Endodermal cell (in vitro differentiated cells): ENCODE data around the gene LCN1. TPM values are rescaled to one million over a fixed set of nuclear protein-coding genes. Genes with fewer than 3 reads are reported as not detected.

ENCODE experiments used
- DNase-seq: peaks from one replicate; pipeline ENCODE4 v3.0.0-alpha.2; 2017
- H3K27ac ChIP-seq: 2 replicates; pipeline ENCODE4 v1.5.1; 2013; ENCODE audit warnings: mild to moderate bottlenecking, low read depth, low read length, moderate library complexity
- H3K27me3 ChIP-seq: 2 replicates; pipeline ENCODE4 v1.6.1; 2013; ENCODE audit warnings: mild to moderate bottlenecking, low read length, moderate library complexity; ENCODE audit not compliant: insufficient read depth, control insufficient read depth, poor library complexity, severe bottlenecking
- H3K36me3 ChIP-seq: 2 replicates; pipeline ENCODE4 v1.7.0; 2013; ENCODE audit warnings: mild to moderate bottlenecking, low read length, moderate library complexity; ENCODE audit not compliant: control insufficient read depth, insufficient read depth
- H3K4me1 ChIP-seq: one replicate; pipeline ENCODE4 v1.7.0; 2013; ENCODE audit warnings: low read length; ENCODE audit not compliant: control insufficient read depth, insufficient read depth
- H3K4me3 ChIP-seq: 2 replicates; pipeline ENCODE4 v1.5.1; 2013; ENCODE audit warnings: mild to moderate bottlenecking, low read length, moderate library complexity
- H3K9ac ChIP-seq: 2 replicates; pipeline ENCODE4 v1.6.1; 2013; ENCODE audit warnings: mild to moderate bottlenecking, low read length, moderate library complexity; ENCODE audit not compliant: poor library complexity, severe bottlenecking; ENCODE audit errors: extremely low read depth
- H3K9me3 ChIP-seq: 2 replicates; pipeline ENCODE4 v1.6.1; 2013; ENCODE audit warnings: mild to moderate bottlenecking, low read length, moderate library complexity; ENCODE audit not compliant: control insufficient read depth
- H3K27ac Mint-ChIP-seq: 2 replicates; pipeline ENCODE4 v1.8.0; 2020; ENCODE audit warnings: mixed read lengths
- H3K27me3 Mint-ChIP-seq: 2 replicates; pipeline ENCODE4 v1.8.0; 2021; ENCODE audit warnings: mild to moderate bottlenecking, mixed read lengths; ENCODE audit not compliant: insufficient read depth
- H3K36me3 Mint-ChIP-seq: 2 replicates; pipeline ENCODE4 v1.8.0; 2020; ENCODE audit warnings: low read depth, mixed read lengths
- H3K4me1 Mint-ChIP-seq: 2 replicates; pipeline ENCODE4 v1.8.0; 2020; ENCODE audit warnings: mixed read lengths
- H3K4me3 Mint-ChIP-seq: 2 replicates; pipeline ENCODE4 v1.8.0; 2020; ENCODE audit warnings: mild to moderate bottlenecking, moderate library complexity, mixed read lengths
- H3K9me3 Mint-ChIP-seq: 2 replicates; pipeline ENCODE4 v1.8.0; 2020; ENCODE audit warnings: mild to moderate bottlenecking, mixed read lengths
- WGBS, 2 experiments: methylation state at CpG; one replicate each; pipeline versions ENCODE4 v1.1.5 to v1.1.7; 2013; ENCODE audit warnings: missing lambda C conversion rate in 2 of 2, mixed read lengths in 1 of 2; ENCODE audit not compliant: insufficient coverage in 1 of 2, insufficient read length in 1 of 2; 5-methylcytosine and 5-hydroxymethylcytosine counted together
- total RNA-seq, 2 donors: library from RNA; stranded (reverse); fragmentation: NEBNext Ultra II Directional in 1 of 2; extraction: Animal tissue kit (Norgen Biotek cat#: 25700) in 1 of 2; gene quantifications; 2 replicates in 1 of 2; 3 replicates in 1 of 2; pipeline ENCODE4 v1.2.1, GENCODE V29; 2021
- TF ChIP-seq, protein P1 (sequence below): fragments of 200-600 bp; sonication (generic); conservative IDR thresholded peaks from 2 replicates; pipeline ENCODE4 v1.5.0; 2021; ENCODE audit warnings: antibody characterized with exemption, mild to moderate bottlenecking

Gene LCN1
- total RNA-seq, 2 donors from 2014 or later: not detected

GRCh38 chr9:135514342-135515082 is 6.7 kb upstream of the LCN1 start:
- Histone ChIP-seq H3K4me3 (no peak overlapping the region), H3K27ac (no peak overlapping the region), H3K27me3 (no peaks in the 10 kb centered on the region), H3K36me3 (no peaks in the 10 kb centered on the region), H3K9me3 (no peaks in the 10 kb centered on the region), H3K4me1 (no peaks in the 10 kb centered on the region), H3K9ac (no peak overlapping the region)
- peak; percentile 22 for DNase-seq
- Mint-ChIP-seq H3K9me3 (peaks cover 3% of the 10 kb centered on the region), H3K4me1 (no peaks in the 10 kb centered on the region), H3K36me3 (no peaks in the 10 kb centered on the region), H3K27ac (no peak overlapping the region), H3K4me3 (no peak overlapping the region), H3K27me3 (no peaks in the 10 kb centered on the region)
- TF ChIP-seq, protein P1, sequence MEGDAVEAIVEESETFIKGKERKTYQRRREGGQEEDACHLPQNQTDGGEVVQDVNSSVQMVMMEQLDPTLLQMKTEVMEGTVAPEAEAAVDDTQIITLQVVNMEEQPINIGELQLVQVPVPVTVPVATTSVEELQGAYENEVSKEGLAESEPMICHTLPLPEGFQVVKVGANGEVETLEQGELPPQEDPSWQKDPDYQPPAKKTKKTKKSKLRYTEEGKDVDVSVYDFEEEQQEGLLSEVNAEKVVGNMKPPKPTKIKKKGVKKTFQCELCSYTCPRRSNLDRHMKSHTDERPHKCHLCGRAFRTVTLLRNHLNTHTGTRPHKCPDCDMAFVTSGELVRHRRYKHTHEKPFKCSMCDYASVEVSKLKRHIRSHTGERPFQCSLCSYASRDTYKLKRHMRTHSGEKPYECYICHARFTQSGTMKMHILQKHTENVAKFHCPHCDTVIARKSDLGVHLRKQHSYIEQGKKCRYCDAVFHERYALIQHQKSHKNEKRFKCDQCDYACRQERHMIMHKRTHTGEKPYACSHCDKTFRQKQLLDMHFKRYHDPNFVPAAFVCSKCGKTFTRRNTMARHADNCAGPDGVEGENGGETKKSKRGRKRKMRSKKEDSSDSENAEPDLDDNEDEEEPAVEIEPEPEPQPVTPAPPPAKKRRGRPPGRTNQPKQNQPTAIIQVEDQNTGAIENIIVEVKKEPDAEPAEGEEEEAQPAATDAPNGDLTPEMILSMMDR: no peak
- 87 to 91% methylated on average over 3 to 16 of the region's 17 CpGs for WGBS, 2 experiments

GRCh38 chr9:135515083-135515951 is 5.9 kb upstream of the LCN1 start:
- TF ChIP-seq, protein P1: no peak
- no peak overlapping the region for H3K27ac ChIP-seq
- H3K27me3 ChIP-seq: no peaks in the 10 kb centered on the region
- DNase-seq: peak; percentile 34
- H3K27me3 Mint-ChIP-seq: no peaks in the 10 kb centered on the region
- H3K4me1 Mint-ChIP-seq: no peaks in the 10 kb centered on the region
- H3K36me3 ChIP-seq: no peaks in the 10 kb centered on the region
- H3K4me3 Mint-ChIP-seq: no peak overlapping the region
- no peak overlapping the region for H3K9ac ChIP-seq
- 94% methylated on average over 20 to 31 of the region's 31 CpGs for WGBS, 2 experiments
- H3K36me3 Mint-ChIP-seq: no peaks in the 10 kb centered on the region
- no peak overlapping the region for H3K27ac Mint-ChIP-seq
- H3K4me1 ChIP-seq: no peaks in the 10 kb centered on the region
- no peaks in the 10 kb centered on the region for H3K9me3 ChIP-seq
- peaks cover 2% of the 10 kb centered on the region for H3K9me3 Mint-ChIP-seq
- no peak overlapping the region for H3K4me3 ChIP-seq

- Histone ChIP-seq H3K27ac (no peak overlapping the region), H3K9ac (no peak overlapping the region), H3K36me3 (no peaks in the 10 kb centered on the region), H3K4me1 (no peaks in the 10 kb centered on the region), H3K27me3 (no peaks in the 10 kb centered on the region), H3K4me3 (no peak overlapping the region), H3K9me3 (no peaks in the 10 kb centered on the region)
- Mint-ChIP-seq H3K36me3 (no peaks in the 10 kb centered on the region), H3K4me3 (no peak overlapping the region), H3K27ac (no peak overlapping the region), H3K4me1 (no peaks in the 10 kb centered on the region), H3K27me3 (no peaks in the 10 kb centered on the region), H3K9me3 (peaks cover 2% of the 10 kb centered on the region)
- TF ChIP-seq, protein P1: no peak
- peak; percentile 34 for DNase-seq
- 93 to 98% methylated on average over 21 to 25 of the region's 25 CpGs for WGBS, 2 experiments
Observed at GRCh38 chr9:135516132-135516860, 4.9 kb upstream of the LCN1 start.
